A375 (cell line): ENCODE measurements around the gene TMEM123. TPM values are rescaled to one million over a fixed set of nuclear protein-coding genes. Genes with fewer than 3 reads are reported as not detected.

Experiments used
- total RNA-seq: library from RNA; depleted of rRNA; stranded (reverse); fragments of >200 nt; shearing (Covaris generic); gene quantifications from 2 replicates; pipeline ENCODE4 v1.2.3, GENCODE V29; 2014; rRNA removed

TMEM123 gene, protein sequence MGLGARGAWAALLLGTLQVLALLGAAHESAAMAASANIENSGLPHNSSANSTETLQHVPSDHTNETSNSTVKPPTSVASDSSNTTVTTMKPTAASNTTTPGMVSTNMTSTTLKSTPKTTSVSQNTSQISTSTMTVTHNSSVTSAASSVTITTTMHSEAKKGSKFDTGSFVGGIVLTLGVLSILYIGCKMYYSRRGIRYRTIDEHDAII
- 69.4 and 71.6 TPM in 2 replicates for total RNA-seq

DNA sequence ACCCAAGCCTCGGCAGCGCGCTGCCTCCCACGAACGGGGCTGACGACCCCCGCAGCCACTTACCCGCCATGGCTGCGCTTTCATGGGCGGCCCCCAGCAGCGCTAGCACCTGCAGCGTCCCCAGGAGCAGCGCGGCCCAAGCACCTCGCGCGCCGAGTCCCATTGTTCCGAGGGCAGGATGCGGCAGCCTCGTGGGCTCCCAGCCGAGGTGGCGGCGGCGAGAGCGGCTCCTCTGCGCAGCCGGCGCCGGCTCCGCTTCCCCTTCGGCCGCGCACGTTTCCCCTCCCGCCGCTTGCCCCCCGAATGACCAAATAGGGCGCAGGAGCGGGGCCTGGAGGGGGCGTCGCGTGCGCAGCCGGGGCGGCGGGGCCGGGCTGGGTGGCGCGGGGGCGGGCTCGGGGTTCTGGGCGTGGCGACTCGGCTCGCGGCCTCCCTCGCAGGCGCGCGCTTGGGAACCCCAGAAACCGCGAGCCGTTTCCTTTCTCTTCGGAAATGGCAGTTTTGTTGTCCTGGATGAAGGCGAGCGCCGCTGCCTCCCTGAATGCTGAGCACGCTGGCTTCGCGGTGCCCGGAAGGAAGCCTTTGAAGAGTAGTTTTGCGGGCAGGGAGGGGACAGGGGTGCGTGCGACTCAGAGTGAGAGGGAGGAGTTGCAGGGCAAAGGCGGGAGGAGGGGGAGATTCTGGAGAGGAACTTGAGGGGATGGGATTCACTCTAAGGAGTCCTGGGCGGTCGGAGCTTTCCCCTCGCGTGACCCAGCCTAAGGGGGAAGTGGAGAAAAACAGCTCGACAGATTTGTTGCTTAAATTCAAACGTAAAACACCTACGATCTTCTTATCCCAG is at the start of gene TMEM123:
Gene TMEM123 (minus strand): TSS at position 305 of the 841 bp plus-strand sequence. CDS start 142 bp downstream, at position 163.

DNA sequence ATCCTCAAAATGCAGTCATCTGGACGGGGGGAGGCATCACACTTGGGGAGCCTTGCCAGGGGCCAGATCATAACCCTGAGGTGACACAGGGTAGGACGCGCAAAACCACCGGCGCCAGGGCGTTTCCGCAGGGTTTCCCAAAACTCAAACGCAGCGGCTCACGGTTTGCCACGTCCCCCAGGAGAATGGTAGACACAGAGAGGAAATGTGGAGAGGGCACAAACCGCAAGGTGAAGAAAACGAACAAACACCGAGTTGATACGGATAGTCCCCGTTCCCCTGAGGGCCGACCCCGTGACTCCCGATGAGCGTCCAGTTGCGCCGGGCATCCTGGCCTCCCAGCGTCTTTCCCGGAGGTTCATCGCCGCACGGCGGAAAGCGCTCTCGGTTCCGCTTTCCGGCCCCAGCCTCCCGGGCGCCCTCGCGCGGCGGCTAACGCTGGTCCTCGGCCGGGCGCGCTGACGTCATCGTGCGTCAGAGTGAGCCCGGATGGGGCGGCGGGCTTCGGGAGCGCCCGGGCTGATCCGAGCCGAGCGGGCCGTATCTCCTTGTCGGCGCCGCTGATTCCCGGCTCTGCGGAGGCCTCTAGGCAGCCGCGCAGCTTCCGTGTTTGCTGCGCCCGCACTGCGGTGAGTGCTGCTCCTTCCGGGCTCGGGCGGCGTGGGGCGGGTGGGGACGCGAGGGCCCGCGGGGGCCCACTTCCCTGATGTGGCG is 105.7 kb downstream of the TMEM123 start, which contains the start of gene BIRC2:
Gene BIRC2 (plus strand): TSS at position 467 of the 714 bp plus-strand sequence. CDS start 2,641 bp downstream, outside the sequence.

Other genes starting within 250 kb of the TMEM123 start
- gene BIRC3, start 135.3 kb downstream of the TMEM123 start, total RNA-seq, result 1.4 and 1.9 TPM in 2 replicates
- gene BIRC2, start 105.6 kb downstream of the TMEM123 start, total RNA-seq, result 38.1 and 41.2 TPM in 2 replicates
- not detected in 2 replicates for gene MMP7, start 78.0 kb upstream of the TMEM123 start, total RNA-seq
- gene MMP20, start 172.6 kb upstream of the TMEM123 start, total RNA-seq, result not detected in 2 replicates